A673 (cell line): ENCODE data around the gene SLC12A6. TPM values are rescaled to one million over a fixed set of nuclear protein-coding genes. Genes with fewer than 3 reads are reported as not detected.

ENCODE experiments used
- BruUV-seq: library from RNA; stranded (reverse); fragments of 400-500 nt; replicated peaks from 2 replicates; lab custom pipeline; 2021; lab: Mats Ljungman, UMichigan
- CTCF ChIA-PET: fragments of 300-600 bp; sonication (Branson Sonifier 250); formaldehyde crosslinking; loops from one replicate; lab custom pipeline; 2022; ENCODE audit warnings: antibody characterized with exemption; lab: Charles Lee
- POLR2A ChIA-PET: fragments of 300-600 bp; sonication (Branson Sonifier 250); formaldehyde crosslinking; loops from one replicate; lab custom pipeline; 2022; ENCODE audit warnings: antibody characterized with exemption; ENCODE audit not compliant: low non-redundant PET; lab: Charles Lee
- DNase-seq: peaks from one replicate; pipeline ENCODE4 v3.0.0-alpha.2; 2015; ENCODE audit warnings: low spot score
- H3K27ac ChIP-seq: fragments of 200-600 bp; sonication (generic); 2 replicates; pipeline ENCODE4 v1.5.1; 2016; ENCODE audit warnings: mixed run types, low read depth, mild to moderate bottlenecking, mixed read lengths, antibody characterized with exemption, low read length; ENCODE audit not compliant: poor library complexity, severe bottlenecking
- H3K27me3 ChIP-seq: fragments of 200-600 bp; sonication (generic); replicated peaks from 2 replicates; pipeline ENCODE4 v1.6.1; 2017; ENCODE audit warnings: mixed run types, low read depth, mild to moderate bottlenecking, mixed read lengths, antibody characterized with exemption, low read length; ENCODE audit not compliant: insufficient read depth, poor library complexity
- H3K36me3 ChIP-seq: fragments of 200-600 bp; sonication (generic); 2 replicates; pipeline ENCODE4 v1.6.1; 2016; ENCODE audit warnings: mixed run types, mild to moderate bottlenecking, mixed read lengths, antibody characterized with exemption, low read length; ENCODE audit not compliant: insufficient read depth, poor library complexity, severe bottlenecking
- H3K4me1 ChIP-seq: fragments of 200-600 bp; sonication (generic); 2 replicates; pipeline ENCODE4 v1.6.1; 2017; ENCODE audit warnings: mixed run types, mild to moderate bottlenecking, mixed read lengths, antibody characterized with exemption, low read length; ENCODE audit not compliant: insufficient read depth, poor library complexity, severe bottlenecking
- H3K4me3 ChIP-seq: fragments of 200-600 bp; sonication (generic); 2 replicates; pipeline ENCODE4 v1.5.1; 2016; ENCODE audit warnings: low read depth, mixed run types, mild to moderate bottlenecking, mixed read lengths, low read length; ENCODE audit not compliant: poor library complexity, severe bottlenecking
- H3K9me3 ChIP-seq: fragments of 200-600 bp; sonication (generic); 2 replicates; pipeline ENCODE4 v1.6.1; 2016; ENCODE audit warnings: mixed run types, low read depth, mild to moderate bottlenecking, mixed read lengths, antibody characterized with exemption, low read length; ENCODE audit not compliant: poor library complexity, severe bottlenecking
- CTCF ChIP-seq: fragments of 300-800, 200-600 bp; sonication (generic); conservative IDR thresholded peaks from 2 replicates; pipeline ENCODE4 v1.5.1; 2017; ENCODE audit warnings: low read depth, mild to moderate bottlenecking, antibody characterized with exemption, low read length, moderate library complexity, mixed read lengths
- EZH2 ChIP-seq: fragments of 200-600 bp; sonication (generic); IDR thresholded peaks from 2 replicates; pipeline ENCODE4 v1.6.1; 2017; ENCODE audit warnings: borderline replicate concordance, low read depth, mild to moderate bottlenecking, mixed read lengths, antibody characterized with exemption, low read length; ENCODE audit not compliant: poor library complexity, severe bottlenecking
- intact Hi-C: fragments of 100-400 bp; cut with micrococcal nuclease; formaldehyde crosslinking; loops from one replicate; pipeline ENCODE4 v1.10.0; 2022; ENCODE audit not compliant: unreplicated experiment
- total RNA-seq: library from RNA; stranded (reverse); gene quantifications from 2 replicates; pipeline ENCODE4 v1.2.3, GENCODE V29; 2021

Gene SLC12A6
- total RNA-seq, 1 experiment from 2014 or later = 17.2 TPM

- BruUV-seq = no TSS peak
- TF ChIP-seq CTCF (no peak), EZH2 (no peak)
- Histone ChIP-seq H3K27me3 (no peaks in the 10 kb centered on the region), H3K36me3 (no peaks in the 10 kb centered on the region), H3K4me3 (no peak overlapping the region), H3K4me1 (no peaks in the 10 kb centered on the region), H3K9me3 (no peaks in the 10 kb centered on the region), H3K27ac (no peak overlapping the region)
- no peak for DNase-seq
- ChIA-PET CTCF (no interaction called here), POLR2A (no interaction called here)
- intact Hi-C loops = no loop called here
Measured at GRCh38 chr15:34264076-34264475, 73.5 kb downstream of the SLC12A6 start.

GRCh38 chr15:34262362-34262761 lies 75.2 kb downstream of the SLC12A6 start:
- Histone ChIP-seq H3K9me3 (no peaks in the 10 kb centered on the region), H3K4me1 (no peaks in the 10 kb centered on the region), H3K36me3 (no peaks in the 10 kb centered on the region), H3K4me3 (no peak overlapping the region), H3K27ac (no peak overlapping the region), H3K27me3 (no peaks in the 10 kb centered on the region)
- POLR2A ChIA-PET = no interaction called here
- BruUV-seq = no TSS peak
- CTCF ChIA-PET = no interaction called here
- intact Hi-C loops = no loop called here
- no peak for DNase-seq
- TF ChIP-seq CTCF (no peak), EZH2 (no peak)

GRCh38 chr15:34259566-34259965 lies 78.0 kb downstream of the SLC12A6 start:
- ChIA-PET CTCF (no interaction called here), POLR2A (no interaction called here)
- Histone ChIP-seq H3K36me3 (no peaks in the 10 kb centered on the region), H3K27ac (no peak overlapping the region), H3K4me1 (no peaks in the 10 kb centered on the region), H3K9me3 (no peaks in the 10 kb centered on the region), H3K27me3 (no peaks in the 10 kb centered on the region), H3K4me3 (no peak overlapping the region)
- DNase-seq = no peak
- no peak for TF ChIP-seq EZH2
- no peak for TF ChIP-seq CTCF
- no TSS peak for BruUV-seq
- intact Hi-C loops = no loop called here
